ENCODE results near the gene SBNO2.

The SBNO2 gene

DNA sequence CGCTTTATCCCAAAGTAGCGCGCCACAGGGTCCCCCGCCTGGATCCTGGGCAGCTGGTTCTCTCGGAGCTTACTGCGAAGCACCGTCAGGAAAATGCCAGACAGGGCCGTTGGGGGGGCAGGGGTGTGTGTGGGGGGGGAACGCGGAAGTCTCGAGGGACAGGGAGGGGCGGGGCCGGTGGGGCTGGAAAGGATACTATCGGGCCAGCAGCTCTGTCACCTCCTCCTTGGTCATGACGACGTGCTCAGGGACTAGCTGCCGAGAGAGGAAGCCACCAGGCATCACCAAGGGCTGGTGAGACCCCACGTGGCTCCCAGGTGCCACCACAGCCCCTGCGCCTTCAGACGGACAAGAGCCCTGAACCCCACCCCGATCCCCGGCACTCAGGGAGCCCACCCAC is 84.2 kb downstream of the SBNO2 start:
- no peak for DNase-seq (ENCODE audit: low spot score)

DNA sequence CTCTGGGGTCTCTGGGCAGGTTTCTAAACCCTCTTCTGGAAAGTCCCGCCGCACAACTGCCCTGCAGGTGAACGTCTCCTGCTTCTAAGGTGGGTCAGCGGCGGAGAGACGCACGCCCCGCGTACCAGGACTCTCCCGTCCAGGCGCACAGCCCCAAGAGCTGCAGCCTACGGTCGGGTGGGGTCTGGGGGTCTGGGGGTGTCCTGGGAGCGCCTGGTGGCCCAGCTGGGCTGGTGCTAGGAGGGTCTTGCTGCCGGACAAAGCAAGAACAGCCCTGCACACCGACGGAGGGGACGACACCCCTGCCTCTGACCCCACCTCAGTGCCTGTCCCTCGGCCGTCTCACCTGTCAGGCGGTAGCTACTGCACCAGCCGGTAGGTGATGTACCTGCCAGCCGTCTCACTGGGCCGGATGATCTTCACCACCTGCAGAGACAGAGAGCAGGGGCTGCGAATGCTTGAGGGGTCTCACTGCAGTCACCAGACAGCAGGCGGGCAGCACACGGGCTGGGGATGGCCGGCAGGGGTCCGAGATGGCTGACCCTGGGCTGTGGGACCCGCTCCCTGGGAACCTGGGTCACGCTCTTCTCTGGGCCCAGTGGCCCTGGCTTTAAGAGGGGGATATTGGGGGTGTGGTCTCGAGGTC is 84.8 kb downstream of the SBNO2 start:
- DNase-seq (ENCODE audit: low spot score), result no peak

DNA sequence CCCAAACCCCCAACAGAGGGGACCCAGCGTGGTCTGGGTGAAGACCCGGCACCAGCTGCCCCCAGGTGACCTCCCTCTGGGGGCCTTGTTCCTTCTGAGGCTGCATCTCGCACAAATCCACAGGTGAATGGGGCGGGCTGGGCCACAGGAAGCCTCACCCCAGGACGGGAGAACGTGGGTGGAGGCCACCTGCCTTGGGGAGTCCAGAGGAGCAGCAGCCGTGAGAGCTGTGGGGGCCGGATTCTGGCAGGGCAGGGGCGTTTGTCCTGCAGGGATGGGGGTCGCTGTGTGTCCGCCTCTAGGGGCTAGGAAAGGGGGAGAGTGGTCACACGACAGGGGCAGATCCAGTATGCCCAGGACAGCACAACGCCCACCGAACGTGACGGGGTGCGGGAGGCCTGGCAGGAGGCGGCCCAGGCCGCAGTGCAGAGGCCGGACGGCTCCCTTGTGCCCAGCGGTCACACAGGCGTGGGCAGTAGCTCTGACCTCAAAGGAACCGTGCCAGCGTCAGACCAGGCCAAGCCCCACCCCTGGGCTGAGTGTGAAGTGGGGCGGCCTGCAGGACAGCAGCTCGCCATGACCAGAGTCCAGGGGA is 85.6 kb downstream of the SBNO2 start:
- no peak for DNase-seq (ENCODE audit: low spot score)

DNA sequence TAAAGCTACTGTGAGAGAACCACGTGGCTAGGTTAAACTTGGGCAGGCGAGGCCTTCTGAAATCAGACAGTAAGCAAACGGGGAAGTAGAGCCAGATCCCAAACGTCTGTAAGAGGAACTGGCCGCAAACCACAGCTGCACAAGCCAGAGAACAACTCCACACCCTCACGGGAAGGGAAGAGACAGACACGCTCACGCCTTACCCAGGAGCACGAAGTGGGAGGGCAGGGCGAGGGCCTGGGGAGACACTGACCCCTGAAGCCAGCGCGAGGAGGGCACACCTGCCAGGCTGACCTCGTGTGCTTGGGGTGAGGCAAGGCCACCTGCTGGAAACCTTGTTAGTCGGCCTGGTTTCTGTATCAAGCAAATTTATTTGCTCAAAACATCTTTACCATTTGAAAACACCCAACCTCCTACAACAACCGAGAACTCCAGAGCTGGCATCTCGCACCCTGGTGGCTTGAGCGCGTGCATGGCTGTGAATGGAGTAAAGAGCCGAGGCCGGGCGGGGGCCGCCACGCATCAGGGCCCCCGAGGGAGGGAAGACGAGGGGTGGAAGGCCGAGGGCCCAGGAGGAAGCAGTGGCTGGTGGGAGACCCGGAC is 86.2 kb downstream of the SBNO2 start:
- DNase-seq (ENCODE audit: low spot score), result no peak

DNA sequence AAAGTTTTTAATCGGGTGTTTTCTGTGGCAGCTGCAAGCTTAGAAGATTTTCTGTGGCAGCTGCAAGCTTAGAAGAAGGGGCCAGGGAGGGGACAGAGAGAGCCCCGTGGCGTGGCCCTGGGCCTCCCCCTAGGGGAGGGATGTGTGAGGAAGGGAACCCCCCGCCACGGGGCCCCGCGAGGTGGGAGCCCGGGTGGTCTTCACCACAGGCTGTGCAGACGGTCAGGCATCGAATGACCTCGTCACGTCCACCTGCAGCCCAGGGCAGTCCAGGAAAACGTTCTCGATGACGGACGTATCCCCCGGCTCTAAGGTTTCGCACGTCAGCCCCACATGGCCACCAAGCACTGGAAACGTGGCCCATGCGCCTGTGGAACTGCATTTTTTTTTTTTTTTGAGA is 87.5 kb downstream of the SBNO2 start:
- DNase-seq (ENCODE audit: low spot score), result no peak

DNA sequence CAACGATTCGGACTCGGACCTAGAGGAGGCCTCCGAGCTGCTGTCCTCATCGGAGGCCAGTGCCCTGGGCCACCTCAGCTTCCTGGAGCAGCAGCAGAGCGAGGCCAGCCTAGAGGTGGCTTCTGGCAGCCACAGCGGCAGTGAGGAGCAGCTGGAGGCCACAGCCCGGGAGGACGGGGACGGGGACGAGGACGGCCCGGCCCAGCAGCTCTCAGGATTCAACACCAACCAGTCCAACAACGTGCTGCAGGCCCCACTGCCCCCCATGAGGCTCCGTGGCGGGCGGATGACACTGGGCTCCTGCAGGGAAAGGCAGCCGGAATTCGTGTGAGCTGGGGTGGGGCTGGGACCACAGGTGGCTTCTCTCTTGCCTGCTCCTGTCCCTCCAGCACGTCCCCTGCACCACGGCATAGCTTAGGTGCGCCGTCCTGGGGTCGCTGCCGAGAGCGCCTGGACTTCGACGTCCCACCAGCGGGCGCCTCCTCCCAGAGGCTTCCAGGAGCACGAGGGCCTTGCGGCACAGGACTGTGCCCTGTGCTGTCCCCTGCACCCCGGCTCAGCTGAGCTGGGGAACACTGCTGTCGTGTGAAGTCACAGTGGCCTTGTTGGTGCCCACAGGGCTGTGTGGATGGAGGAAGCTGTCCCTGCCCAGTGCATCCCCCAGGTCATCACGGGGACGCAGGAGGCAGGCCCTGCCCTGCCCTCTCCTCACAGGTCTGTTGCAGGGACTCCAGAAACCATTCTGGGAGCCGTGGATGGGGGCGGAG is 88.2 kb downstream of the SBNO2 start:
- no peak for DNase-seq (ENCODE audit: low spot score)

DNA sequence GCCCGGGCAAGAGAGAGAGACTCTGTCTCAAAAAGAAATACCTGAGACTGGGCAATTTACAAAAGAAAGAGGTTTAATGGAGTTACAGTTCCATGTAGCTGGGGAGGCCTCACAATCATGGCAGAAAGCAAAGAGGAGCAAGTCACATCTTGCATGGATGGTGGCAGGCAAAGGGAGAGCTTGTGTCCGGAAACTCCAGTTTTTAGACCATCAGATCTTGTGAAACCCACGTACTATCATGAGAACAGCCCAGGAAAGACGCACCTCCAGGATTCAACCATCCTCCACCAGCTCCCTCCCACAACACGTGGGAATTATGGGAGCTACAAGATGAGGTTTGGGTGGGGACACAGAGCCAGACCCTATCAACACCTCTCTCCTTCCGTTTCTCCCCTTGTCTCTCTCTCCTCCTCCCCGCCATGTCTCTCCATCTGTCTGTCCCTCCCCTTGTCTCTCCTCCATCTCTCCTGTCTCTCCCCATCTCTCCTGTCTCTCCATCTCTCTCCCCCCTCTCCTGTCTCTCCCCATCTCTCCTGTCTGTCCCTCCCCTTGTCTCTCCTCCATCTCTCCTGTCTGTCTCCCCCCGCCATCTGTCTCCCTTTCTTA is 88.9 kb downstream of the SBNO2 start:
- no peak for DNase-seq (ENCODE audit: low spot score)

DNA sequence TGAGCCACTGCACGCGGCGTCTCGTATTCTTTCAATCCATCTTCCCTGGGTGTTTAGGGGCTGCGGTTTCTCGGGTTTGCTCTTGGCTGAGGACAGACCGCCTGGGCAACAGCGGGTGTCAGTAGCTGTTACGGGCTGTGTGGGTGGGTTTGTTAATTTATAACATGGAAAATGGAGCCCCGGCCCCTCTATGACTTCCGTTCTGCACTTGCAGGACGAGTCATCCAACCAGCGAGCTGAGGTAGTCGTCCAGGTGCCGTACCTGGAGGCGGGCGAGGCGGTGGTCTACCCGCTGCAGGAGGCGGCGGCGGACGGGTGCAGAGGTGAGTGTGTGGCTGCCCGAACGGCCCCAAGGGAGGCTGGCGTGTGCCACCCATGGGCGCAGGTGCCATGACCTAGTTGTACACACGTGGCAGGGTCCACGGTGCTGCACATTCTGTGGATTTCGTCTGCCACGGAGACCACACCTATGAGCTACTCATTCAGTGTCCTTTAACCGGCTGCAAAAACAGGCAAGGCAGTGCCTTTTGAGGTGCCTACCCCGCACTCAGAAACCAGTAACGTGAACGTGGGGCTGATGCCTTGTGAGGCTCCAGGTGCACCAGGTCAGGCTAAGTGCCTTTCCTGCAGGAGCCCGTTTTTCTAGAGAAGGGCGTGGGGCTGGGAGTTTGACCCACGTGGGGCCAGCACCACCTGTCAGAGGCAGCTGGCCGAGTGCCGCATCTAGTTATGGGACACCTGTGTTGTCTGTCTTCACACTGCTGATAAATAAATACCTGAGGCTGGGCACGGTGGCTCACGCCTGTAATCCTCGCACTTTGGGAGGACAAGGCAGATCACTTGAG is 89.8 kb downstream of the SBNO2 start:
- no peak for DNase-seq (ENCODE audit: low spot score)

DNA sequence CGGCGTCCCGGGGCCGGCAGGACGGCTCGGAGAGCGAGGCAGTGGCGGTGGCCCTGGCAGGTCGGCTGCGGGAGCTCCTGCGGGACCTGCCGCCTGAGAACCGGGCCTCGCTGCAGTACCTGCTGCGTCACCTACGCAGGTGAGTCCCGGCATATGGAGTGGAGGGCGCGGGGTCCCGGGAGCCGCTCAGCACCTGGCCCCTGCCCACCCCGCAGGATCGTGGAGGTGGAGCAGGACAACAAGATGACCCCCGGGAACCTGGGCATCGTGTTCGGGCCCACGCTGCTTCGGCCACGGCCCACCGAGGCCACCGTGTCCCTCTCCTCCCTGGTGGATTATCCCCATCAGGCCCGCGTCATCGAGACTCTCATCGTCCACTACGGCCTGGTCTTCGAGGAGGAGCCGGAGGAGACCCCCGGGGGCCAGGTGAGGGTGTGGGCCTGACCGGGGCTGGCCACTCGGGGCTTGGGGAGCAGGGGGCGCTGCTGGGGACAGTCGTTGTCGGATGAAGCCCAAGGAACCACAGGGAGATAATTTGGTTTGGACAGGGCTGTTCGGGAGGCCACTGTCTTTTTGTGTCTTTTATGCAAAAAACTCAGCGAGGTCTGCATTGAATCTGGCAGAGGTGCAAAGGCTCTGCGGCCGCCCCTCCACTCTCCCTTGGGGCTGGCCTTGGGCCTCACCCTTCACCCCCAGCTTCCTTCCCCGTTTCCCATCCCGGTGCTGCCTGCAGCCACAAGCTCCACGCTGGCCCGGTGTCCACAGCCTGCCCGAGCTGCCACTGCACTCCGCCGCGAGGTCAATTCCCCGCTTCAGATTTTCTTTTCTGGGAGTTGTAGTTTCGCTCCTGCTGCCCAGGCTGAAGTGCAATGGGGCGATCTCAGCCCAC is 90.9 kb downstream of the SBNO2 start:
- DNase-seq (ENCODE audit: low spot score), result no peak

DNA sequence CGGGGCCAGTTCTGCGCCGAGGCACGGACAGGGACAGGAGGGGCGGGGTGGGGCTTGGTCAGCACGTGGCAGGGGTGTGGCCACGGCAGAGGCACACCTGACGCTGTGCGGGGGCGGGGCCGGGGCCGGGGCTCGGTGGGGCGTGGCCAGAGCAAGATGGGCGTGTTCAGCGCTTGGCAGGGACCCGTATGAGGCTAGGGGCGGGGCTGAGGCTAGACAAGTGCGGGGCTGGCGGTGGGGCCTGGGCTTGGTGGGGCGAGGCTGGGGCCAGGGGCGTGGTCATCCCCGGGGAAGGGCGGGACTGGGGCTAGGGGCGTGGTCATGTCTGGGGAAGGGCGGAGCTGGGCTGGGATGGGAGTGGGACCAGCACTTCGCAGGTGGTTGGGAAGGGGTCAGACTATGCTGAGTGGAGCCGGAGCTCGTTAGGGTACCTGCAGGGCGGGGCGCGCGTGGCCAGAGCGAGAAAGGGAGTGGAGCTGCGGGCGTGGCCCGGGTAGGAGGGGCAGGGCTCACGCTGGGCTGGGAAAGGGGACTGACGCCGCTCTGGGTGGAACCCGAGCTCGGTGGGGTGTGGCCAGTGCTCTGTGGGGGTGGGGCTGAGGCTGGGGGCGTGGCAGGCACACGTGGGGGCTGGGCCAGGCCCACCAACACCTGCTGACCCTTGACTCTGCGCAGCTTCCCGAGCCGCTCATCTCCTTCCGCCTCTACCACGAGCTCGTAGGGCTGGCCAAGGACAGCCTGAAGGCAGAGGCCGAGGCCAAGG is 91.7 kb downstream of the SBNO2 start:
- no peak for DNase-seq (ENCODE audit: low spot score)

DNA sequence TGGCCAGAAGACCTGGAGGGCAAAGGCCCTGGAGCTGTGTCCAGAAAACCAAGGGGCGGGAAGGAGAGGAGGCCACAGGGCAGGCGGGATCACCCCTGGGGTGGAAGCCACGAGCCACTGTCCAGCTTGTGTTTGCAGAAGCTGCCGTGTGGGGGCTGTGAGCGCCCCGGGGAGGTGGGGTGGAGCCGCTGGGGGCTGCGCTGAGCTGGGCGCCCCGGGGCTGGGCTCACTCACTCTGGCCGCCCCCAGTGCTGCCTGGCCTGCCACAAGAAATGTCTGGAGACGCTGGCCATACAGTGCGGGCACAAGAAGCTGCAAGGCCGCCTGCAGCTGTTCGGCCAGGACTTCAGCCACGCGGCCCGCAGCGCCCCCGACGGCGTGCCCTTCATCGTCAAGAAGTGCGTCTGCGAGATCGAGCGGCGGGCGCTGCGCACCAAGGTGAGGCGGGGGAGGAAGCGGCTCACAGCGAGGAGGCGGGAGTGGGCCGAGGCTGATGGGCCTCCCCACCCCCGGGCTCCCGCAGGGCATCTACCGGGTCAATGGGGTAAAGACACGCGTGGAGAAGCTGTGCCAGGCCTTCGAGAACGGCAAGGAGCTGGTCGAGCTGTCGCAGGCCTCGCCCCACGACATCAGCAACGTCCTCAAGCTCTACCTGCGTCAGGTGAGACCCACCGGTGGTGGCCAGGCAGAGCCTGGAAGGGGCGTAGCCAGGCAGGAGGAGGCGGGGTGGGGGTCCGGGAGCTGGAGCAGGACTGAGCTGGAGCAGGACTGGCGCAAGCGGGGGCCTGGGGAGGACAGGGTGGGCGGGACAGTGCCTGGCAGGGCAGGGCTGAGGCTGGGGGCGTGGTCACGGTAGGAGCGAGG is 92.5 kb downstream of the SBNO2 start:
- no peak for DNase-seq (ENCODE audit: low spot score)

DNA sequence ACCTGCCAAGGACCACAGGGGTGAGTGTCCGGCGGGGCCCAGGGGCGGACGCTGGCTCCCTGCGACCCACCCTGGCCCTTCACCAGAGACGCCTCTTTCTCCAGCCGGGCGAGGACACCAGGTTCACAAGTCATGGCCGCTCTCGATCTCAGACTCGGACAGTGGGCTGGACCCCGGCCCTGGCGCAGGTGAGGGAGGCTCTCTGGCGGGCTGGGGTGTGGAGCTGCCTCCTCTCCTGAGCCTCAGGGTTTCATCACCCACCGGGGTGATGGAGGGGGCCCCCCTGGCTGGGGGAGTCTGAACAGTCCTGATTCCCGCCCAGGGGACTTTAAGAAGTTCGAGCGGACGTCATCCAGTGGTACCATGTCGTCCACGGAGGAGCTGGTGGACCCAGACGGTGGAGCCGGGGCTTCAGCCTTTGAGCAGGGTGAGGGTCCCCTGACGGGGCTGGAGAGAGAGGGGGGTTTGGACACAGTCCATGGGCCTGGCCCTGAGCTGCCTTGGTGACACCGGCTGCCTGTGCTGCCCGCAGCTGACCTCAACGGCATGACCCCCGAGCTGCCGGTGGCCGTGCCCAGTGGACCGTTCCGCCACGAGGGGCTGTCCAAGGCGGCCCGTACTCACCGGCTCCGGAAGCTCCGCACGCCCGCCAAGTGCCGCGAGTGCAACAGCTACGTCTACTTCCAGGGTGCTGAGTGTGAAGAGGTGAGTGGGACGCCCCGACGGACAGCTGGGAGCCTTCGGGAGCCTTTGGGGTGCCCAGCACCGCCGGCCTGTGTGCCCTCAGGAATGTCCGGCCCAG is 93.5 kb downstream of the SBNO2 start:
- no peak for DNase-seq (ENCODE audit: low spot score)

DNA sequence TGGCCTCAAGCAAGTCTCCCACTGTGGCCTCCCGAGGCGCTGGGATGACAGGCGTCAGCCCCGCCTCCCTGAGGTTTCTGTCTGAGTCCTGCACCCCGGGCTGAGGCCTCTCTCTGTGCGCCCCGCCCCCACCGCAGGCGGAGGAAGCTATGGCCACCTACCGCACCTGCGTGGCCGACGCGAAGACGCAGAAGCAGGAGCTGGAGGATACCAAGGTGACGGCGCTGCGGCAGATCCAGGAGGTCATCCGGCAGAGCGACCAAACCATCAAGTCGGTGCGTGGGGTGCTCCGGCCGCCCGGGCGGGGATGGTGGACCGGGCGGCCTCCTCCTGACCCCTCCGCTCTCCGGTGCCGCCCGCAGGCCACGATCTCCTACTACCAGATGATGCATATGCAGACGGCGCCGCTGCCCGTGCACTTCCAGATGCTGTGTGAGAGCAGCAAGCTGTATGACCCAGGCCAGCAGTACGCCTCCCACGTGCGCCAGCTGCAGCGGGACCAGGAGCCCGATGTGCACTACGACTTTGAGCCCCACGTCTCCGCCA is 94.4 kb downstream of the SBNO2 start:
- DNase-seq (ENCODE audit: low spot score), result no peak

DNA sequence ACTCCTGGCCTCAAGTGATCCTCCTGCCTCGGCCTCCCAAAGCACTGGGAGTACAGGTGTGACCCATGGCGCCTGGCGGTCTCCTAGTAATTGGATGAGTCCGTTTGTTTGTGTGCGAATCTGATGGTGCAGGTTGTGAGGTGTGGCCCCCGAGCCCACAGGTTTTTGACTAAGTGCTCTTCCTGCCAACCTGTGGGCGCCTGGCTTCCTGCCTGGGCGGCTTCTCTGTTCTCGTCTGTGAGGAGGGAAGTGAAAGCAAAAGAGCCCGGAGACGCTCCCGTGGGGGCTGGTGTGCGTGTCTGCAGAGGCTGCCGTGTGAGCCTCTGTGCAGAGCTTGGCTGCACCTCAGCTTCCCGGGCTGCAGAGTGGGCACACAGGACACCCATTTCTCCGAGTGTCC is 97.1 kb downstream of the SBNO2 start:
- DNase-seq (ENCODE audit: low spot score), result no peak

DNA sequence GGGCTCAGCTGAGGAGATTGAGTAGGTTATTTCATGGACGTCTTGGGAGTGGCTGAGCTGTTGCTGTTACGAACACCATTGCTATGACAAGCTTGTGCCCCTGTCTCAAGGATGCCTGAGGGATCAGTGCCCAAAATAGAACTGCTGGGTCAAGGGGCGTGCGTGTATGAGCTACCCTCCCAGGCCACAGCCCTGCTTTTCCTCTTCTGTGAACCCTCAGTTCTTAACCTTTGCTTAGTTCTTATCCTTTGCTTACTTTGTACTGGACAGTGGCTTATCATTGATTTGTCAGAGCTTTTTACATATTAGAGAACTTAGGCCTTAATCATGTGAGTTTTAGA is 98.1 kb downstream of the SBNO2 start:
- DNase-seq (ENCODE audit: low spot score), result no peak

DNA sequence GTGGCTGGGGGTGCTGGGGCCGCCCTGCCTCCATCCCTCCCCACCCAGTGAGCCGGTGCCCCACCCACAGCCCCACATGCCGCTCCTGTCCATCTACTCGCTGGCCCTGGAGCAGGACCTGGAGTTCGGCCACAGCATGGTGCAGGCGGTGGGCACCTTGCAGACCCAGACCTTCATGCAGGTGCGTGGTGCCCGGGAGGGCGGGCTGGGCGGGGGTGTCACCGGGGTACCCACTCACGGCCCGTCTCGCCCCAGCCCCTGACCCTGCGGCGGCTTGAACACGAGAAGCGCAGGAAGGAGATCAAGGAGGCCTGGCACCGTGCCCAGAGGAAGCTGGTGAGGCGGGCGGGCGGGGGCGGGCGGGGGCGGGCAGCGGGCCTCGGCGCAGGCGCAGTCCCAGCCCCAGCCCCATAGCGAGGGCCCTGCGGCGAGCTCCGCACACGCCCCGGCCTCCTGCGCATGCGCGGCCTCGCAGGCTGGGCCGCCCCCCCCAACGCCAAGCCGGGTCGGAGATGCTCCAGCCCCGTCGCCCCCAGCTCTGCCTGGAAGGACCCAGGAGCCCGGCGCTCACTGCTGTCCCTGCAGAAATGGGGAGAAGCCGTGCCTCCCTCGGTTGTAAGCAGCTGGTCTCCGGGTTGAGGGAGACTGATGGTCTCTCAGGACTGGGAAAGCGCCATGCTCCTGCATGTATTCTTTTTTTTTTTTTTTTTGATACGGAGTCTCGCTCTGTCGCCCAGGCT is 99.4 kb downstream of the SBNO2 start:
- peak; percentile 81 for DNase-seq (ENCODE audit: low spot score)

DNA sequence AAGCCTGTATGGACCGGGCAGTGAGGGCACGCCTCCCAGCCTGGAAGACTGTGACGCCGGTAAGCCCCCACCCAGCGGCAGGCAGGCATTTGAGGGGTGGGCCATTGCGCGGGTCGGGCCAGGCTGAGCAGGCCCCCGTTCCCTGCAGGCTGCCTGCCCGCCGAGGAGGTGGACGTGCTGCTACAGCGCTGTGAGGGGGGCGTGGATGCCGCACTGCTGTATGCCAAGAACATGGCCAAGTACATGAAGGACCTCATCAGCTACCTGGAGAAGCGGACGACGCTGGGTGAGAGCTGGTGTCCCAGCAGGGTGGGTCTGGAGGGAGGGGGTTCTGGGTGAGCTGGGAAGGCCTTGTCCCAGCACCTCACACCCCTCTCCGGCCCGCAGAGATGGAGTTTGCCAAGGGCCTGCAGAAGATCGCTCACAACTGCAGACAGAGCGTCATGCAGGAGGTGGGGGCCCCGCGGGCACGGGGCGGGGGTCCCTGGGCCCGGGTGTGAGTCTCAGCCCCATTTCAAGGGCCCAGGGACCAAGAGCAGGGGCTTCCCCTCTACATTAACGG is 100.0 kb downstream of the SBNO2 start:
- DNase-seq (ENCODE audit: low spot score), result no peak

All from kidney capillary endothelial cell (primary cell).